ENCODE measurements around the gene HSPG2. TPM values are rescaled to one million over a fixed set of nuclear protein-coding genes. Genes with fewer than 3 reads are reported as not detected.

Gene HSPG2
- total RNA-seq, 2 donors from 2014 or later: 148 to 152 TPM

DNA sequence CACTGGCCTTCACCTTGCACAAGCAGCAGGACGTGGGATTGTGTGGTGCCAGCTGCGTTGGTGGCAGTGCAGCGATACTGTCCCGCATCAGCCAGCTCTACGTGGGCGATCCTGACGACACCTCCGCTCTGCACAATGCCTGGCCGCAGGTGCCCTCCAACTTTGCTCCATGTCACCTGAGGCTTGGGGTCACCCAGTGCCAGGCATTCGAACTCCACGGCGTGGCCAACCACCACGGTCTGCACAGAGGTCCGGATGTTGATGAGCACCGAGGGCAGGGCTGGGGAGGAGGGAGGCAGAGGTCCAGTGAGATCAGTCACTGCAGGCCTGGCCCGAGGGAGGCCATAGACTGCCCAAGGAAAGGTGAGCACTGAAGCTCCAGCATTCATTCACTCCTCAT, 102.4 kb downstream of the HSPG2 start:
- intact Hi-C loops (cut with DNase I): no loop called here
- no peaks in the 10 kb centered on the region for H3K9me3 ChIP-seq
- H3K27me3 ChIP-seq: no peaks in the 10 kb centered on the region
- H3K4me3 ChIP-seq: no peak overlapping the region
- DNase-seq: no peak
- H3K27ac ChIP-seq: no peak overlapping the region
- H3K36me3 ChIP-seq: peaks cover 16% of the 10 kb centered on the region
- TF ChIP-seq, protein P1, sequence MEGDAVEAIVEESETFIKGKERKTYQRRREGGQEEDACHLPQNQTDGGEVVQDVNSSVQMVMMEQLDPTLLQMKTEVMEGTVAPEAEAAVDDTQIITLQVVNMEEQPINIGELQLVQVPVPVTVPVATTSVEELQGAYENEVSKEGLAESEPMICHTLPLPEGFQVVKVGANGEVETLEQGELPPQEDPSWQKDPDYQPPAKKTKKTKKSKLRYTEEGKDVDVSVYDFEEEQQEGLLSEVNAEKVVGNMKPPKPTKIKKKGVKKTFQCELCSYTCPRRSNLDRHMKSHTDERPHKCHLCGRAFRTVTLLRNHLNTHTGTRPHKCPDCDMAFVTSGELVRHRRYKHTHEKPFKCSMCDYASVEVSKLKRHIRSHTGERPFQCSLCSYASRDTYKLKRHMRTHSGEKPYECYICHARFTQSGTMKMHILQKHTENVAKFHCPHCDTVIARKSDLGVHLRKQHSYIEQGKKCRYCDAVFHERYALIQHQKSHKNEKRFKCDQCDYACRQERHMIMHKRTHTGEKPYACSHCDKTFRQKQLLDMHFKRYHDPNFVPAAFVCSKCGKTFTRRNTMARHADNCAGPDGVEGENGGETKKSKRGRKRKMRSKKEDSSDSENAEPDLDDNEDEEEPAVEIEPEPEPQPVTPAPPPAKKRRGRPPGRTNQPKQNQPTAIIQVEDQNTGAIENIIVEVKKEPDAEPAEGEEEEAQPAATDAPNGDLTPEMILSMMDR (IDR thresholded peaks at IDR 0.05): no peak
- no peaks in the 10 kb centered on the region for H3K4me1 ChIP-seq
- no peak overlapping the region for H3K9ac ChIP-seq (ENCODE audit: low read depth in 2 of 2, low read length in 2 of 2)

DNA sequence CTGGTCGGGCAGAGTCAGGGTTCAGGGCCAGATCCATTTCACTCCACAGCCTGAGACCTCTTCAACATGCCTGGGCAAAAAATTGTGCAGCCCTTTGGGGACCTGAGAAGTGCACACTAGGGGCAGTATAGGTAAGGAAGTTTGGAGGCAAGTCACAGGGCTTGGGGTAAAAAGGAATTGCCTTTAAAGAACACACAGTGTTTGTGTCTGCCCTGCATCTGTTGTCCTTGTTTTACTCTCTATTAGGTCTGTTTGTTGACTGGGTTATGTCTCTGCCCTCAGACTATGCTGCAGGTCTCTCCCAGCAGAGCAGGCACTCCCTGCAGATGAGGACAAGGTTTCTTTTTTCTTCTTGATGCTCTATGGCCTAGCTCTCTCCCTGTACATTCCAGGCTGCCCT, 103.0 kb downstream of the HSPG2 start:
- no peak overlapping the region for H3K27ac ChIP-seq
- H3K9ac ChIP-seq (ENCODE audit: low read depth in 2 of 2, low read length in 2 of 2): no peak overlapping the region
- no peak overlapping the region for H3K4me3 ChIP-seq
- H3K9me3 ChIP-seq: no peaks in the 10 kb centered on the region
- H3K4me1 ChIP-seq: no peaks in the 10 kb centered on the region
- no peak for DNase-seq
- TF ChIP-seq, protein P1 (IDR thresholded peaks at IDR 0.05): no peak
- intact Hi-C loops (cut with DNase I): no loop called here
- H3K27me3 ChIP-seq: no peaks in the 10 kb centered on the region
- peaks cover 21% of the 10 kb centered on the region for H3K36me3 ChIP-seq

DNA sequence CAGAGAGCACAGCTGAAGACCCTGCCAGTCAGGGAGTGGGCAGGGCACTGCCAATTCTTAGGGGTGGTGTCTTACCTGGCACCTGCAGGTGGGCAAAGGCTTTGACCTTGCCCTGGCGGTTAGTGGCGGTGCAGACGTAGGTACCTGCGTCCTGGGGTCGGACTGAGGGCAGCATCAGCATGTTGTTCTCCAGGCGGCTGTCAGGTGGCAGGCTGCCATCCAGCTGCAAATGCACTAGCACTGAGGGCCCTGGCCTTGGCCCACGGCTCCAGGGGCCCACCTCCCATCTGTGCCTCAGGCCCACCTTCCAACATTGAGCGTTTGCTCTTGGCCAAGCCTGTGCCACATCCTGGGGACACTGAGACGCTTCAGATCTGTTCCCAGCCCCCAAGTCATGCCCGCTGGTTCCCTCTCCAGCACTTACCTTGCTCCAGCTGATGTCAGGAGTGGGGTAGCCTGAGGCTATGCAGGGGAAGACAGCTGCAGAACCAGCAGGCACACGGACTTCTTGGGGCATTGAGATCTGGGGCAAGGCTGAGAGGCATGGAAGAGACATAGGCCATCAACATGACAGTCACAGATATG, 103.6 kb downstream of the HSPG2 start:
- Histone ChIP-seq H3K4me3 (no peak overlapping the region), H3K27ac (no peak overlapping the region), H3K4me1 (no peaks in the 10 kb centered on the region), H3K36me3 (peaks cover 18% of the 10 kb centered on the region), H3K9me3 (no peaks in the 10 kb centered on the region), H3K27me3 (no peaks in the 10 kb centered on the region), H3K9ac (ENCODE audit: low read depth in 2 of 2, low read length in 2 of 2) (no peak overlapping the region)
- intact Hi-C loops (cut with DNase I): no loop called here
- TF ChIP-seq, protein P1 (IDR thresholded peaks at IDR 0.05): no peak
- DNase-seq: no peak

DNA sequence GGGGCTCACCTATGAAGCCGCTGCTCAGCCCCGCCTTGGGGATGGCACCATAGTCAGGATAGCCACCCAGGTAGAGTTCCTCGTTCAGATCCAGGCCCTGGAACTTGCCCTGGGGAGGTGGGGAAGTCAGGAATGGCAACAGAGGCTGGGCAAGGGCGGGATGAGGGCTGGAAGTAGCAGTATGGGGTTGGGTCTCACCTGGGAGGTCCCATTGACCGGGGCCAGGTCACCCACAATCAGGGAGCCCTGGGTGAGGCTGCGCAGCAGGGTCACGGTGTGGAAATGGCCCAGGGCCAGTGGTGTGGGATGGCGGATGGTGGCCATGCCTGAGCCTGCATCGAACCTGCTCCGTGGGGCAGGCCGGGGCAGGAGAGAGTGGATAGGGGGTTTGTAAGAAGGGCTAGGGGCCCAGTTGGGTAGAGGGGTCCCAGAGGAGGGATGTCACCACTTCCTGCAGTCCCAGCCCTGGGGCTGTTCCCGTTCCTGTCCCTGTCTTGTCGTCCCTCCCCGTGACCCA, 105.6 kb downstream of the HSPG2 start:
- no peak for DNase-seq
- H3K36me3 ChIP-seq: peaks cover 16% of the 10 kb centered on the region
- no peaks in the 10 kb centered on the region for H3K9me3 ChIP-seq
- intact Hi-C loops (cut with DNase I): no loop called here
- no peak overlapping the region for H3K27ac ChIP-seq
- H3K27me3 ChIP-seq: no peaks in the 10 kb centered on the region
- no peaks in the 10 kb centered on the region for H3K4me1 ChIP-seq
- H3K4me3 ChIP-seq: no peak overlapping the region
- no peak overlapping the region for H3K9ac ChIP-seq (ENCODE audit: low read depth in 2 of 2, low read length in 2 of 2)
- TF ChIP-seq, protein P1 (IDR thresholded peaks at IDR 0.05): no peak

DNA sequence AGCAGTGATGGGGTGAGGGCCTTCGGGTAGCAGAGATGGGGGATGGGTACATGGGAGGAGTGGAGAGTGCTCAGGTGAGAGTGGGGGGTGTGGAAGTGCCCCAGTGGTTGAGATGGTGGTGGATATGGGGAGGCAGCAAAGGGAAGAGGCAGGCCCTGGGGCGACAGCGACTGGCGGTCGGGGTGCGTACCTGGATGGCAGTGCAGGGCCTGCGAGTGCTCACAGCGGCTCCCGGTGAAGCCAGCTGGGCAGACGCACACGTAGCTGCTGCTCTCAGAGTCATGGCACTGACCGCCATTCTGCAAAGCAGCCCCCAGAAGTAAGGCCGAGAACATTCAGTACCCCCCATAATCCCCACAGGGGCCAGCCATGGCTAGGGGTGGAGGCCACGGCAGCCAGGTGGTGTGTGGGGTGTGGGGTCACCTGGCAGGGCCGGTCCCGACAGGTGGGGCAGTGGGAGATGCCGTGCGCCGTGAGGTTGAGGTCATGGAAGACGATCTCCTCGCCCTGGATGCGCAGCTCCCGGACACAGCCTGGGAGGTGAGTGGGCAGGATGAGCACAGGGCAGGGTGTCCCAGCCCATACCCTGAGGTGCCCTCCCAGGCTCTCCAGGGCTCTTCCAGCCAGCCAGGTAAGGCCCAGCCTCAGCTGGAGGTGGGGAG, 106.2 kb downstream of the HSPG2 start:
- Histone ChIP-seq H3K9ac (ENCODE audit: low read depth in 2 of 2, low read length in 2 of 2) (no peak overlapping the region), H3K27me3 (no peaks in the 10 kb centered on the region), H3K4me3 (no peak overlapping the region), H3K9me3 (no peaks in the 10 kb centered on the region), H3K27ac (no peak overlapping the region), H3K36me3 (peaks cover 16% of the 10 kb centered on the region), H3K4me1 (no peaks in the 10 kb centered on the region)
- intact Hi-C loops (cut with DNase I): no loop called here
- TF ChIP-seq, protein P1 (IDR thresholded peaks at IDR 0.05): no peak
- DNase-seq: no peak

All from colonic mucosa (tissue), 4 donors.